Smooth muscle cell of the brain vasculature (primary cell): ENCODE results near the gene IQSEC1.

ENCODE experiments used
- DNase-seq: peaks from one replicate; pipeline ENCODE4 v3.0.0-alpha.2; 2012; ENCODE audit warnings: low read depth, low spot score

IQSEC1 gene

DNA sequence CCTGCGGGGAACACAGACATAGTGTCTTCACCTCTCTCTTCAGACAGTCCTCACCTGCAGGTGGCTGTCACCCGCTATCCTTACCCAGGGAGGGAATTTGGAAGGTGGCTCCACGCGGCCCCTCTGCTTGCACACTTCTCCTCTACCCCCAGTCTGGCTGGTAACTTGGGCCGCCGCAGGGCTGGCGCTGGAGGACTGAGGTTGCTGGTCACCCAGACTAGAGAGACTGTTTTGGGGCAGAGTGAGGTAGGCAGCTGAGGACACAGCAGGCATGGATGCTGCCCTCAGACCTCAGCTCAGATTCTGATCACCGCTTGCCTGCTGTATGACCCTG lies 12.6 kb upstream of the IQSEC1 start:
- no peak for DNase-seq

DNA sequence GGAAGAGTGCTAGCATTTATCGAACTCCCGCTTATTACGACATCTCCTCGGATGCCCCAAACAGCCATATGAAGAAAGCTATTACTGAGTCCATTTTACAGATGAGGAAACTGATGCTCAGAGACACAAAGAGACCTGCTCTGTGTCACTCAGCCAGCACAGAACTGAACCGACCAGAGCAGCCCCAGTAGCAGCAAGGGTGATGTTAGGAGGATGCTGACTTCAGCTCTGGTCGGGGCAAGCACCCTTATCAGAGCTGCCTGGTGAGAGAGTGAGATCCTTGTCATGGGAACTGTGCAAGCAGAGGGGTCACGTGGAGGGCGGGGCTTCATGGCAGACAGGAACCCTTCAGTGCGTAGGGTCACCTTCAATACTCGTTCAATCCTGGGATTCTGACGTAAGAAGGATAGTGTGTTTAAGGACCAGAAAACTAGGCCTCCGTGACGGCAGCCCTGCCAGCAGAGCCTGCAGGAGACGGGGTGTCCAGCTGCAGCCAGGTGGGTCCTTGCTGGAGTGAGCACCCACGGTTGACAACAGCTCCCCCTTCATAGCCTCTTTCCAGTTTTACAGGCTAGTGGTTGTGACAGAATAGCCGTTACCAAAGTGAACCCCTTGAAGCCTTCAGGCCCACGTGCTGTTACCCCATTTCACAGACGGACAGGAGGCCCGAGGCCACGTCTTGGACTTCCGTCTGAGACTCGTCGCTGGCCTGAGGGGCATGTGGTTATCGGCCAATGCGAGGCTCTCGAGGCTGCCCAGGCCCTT lies 12.0 kb upstream of the IQSEC1 start:
- no peak for DNase-seq

DNA sequence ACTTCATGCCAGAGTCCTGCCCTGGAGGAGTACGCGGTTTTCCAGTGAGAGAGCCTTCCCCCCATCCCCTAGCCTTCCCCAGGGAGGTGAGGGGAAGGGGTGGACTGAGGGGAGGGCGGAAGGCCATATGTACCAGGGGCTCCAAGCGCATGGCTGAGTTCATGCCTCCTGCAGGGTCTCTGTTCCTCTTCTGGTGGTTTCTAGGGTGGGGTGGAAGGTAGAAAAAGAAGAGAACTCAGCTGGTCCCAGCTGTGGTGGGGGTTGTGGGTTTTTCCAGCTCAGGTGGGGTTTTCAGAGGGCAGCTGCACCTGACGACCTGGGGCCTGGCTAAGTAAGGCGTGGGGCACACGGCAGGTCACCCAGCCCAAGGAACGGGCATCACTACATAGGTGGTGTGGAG lies 10.7 kb upstream of the IQSEC1 start:
- DNase-seq: no peak

DNA sequence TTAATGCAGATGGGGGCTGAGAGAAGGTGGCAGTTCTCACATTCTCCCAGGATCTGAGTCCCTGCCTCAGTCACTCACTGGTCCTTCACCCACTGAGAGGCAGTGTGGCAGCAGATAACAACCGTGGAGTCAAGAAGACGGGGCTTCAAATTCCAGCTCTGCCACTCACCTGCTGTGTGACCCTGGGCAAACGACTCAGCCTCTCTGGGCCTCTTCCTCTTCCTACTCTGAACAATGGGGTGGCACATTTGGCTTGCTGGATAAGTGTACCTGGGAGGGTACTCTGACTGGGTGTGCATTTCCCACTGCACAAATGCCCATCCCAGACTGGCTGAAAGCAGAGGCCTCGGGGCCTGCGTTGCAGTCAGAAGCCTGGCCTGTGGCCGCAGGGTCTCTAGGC lies 10.0 kb upstream of the IQSEC1 start:
- no peak for DNase-seq

DNA sequence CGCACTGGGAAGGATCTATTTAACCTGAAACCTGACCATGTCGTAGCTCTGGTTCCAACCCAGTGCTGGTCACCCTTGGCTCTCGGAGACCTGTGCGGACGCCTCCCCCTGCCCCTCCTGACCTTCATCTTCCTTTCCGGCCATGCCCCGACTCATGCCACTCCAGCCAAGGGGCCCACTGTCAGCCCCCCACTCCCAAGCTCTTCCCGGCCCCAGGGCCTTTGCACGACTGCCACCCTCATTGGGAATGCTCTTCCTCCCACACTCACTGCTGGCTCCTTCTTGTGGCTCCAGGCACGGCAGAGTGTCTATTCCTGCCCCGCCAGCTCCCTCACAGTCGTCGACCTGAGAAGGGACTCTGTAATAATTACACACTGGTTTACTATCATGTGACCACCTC lies 9.4 kb upstream of the IQSEC1 start:
- no peak for DNase-seq

DNA sequence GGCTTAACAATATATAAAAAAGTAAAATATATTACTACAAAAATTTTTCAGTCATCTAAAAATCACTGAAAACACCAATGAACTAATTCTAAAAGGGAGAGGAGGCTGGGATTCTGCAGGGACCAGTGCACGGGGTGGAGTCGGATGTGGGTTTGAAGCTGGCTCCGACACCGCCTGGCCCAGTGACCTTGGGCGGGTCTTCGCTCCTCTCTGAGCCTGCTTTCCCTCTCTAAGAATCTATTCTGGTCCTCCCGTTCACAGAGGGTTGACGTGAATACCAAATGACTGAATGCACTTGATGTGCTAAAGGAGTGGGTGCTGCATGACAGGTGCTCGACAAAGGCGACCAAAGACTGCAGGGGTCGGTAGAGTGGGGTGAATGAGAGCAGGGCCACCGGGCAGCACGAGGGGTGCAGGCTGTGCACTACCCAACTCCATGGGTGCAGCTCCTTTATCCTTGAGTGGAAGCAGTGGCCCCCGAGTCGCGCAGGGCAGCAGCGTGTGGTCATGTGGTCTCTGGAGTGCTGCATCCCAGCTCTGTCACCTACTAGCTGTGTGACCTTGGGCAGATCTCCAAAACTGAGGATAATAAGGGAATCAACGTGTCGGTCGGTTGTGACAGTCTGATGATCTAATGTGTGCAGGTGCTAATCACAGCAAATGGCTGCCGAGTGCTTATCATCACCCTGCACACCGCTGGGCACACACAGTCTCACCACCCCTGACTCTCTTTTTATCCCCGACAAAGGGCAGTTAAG lies 8.6 kb upstream of the IQSEC1 start:
- DNase-seq: no peak

DNA sequence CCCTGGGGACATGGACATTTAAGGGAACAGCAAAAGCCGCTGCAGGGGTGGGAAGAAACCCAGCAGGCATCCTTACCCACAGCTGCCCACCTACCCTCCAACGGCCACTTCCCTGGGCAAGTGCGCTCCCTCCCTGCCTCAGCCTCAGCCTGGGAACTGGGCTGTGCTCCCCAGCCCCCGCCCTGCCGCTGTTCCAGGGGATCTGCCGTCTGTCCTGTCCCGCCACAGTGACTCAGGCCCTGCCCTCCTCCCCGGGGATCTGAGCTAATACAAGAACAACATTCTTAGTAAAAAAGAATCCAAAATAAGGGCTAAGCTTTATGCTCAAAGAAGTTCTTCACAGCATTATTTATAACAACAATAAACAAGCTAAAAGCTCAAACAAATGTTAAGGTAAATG lies 7.4 kb upstream of the IQSEC1 start:
- no peak for DNase-seq

DNA sequence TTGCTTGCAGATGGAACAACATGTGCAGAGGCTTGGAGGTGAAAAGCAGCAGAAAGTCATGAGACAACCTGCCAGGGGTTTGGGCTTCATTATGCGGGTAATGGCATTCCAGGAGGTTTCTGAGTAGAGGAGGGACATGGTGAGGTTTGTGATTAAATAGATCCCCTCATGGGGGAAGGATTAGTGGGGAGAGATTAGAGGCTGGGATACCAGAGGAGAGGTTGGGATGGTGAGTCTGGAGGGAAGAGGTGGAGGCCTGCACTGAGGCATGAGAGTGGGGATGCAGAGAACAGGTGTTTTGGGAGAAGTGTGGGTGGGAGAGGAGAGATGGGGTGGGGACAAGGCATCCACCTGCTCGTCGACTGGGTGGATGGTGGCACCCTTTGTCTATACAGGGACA lies 6.8 kb upstream of the IQSEC1 start:
- no peak for DNase-seq

DNA sequence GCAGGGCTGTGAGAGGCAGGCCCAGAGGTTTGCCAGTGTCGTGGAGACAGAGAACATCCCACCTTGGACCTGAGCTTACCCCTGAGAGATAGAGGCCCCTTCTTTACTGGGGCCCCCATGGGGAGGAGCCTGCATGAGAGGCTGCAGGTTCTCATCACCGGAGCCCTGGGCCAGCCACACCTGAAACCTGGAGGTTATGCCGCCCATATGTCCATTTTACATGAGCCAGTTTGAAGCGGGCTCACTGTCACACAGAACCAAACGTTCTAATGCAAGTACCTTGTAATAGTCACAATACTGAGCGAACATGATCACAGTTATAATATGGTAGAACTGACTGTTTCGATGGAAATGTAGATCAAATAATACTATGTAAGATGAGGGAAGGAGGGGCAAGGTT lies 6.3 kb upstream of the IQSEC1 start:
- no peak for DNase-seq

DNA sequence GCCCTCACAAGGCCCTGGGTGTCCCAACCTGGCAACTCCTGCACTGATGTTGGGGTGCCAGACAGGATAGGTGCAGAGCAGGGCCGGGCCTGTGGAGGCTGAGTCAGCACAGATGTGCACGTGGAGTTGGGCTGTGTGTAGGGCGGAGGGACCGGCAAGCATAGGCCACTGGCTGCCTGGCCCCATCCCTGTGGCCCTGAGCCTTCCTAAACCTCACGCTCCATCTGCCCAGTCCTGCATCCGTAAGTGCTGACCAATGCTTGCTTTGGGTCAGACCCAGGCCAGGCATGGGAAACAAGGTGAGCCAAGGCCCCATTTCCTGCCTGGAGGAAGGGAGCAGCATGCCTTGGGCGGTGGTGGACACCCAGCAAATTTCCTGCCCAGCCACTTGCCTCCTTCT lies 5.8 kb upstream of the IQSEC1 start:
- no peak for DNase-seq

DNA sequence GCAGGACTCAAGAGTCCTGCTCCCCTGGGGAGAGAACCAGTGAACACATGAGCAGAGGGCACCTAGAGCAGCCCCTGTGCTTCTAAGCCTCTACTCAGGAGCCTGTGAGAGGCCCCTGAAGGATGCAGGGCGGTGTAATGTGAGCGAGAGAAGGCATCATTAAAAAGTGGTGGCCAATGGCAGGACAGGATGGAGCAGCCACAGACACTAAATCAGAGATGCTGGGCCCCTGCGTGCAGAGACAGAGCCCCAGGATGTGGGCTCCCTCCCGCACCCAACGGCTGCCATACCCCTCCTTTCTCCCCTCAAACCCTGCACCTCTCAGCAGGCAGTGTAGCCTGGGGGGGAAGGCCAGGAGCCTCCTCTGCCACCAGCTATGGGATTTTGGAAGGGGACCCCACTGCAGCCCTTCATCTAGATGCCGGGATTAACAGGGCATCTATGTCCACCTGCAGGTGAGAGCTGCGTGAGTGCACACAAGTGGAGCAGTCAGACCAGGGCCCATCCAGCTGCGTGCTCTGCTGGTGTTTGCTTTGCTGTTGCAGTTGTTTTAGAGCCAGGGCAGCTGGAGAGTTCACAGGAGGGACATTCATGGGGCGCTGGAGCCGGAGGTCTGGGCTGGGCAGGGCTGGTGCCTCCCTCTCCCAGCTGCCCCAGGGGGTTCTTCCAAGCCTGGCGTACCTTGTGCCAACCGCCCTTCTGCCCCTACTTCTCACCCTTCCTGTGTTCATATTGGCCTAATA lies 5.1 kb upstream of the IQSEC1 start:
- no peak for DNase-seq

DNA sequence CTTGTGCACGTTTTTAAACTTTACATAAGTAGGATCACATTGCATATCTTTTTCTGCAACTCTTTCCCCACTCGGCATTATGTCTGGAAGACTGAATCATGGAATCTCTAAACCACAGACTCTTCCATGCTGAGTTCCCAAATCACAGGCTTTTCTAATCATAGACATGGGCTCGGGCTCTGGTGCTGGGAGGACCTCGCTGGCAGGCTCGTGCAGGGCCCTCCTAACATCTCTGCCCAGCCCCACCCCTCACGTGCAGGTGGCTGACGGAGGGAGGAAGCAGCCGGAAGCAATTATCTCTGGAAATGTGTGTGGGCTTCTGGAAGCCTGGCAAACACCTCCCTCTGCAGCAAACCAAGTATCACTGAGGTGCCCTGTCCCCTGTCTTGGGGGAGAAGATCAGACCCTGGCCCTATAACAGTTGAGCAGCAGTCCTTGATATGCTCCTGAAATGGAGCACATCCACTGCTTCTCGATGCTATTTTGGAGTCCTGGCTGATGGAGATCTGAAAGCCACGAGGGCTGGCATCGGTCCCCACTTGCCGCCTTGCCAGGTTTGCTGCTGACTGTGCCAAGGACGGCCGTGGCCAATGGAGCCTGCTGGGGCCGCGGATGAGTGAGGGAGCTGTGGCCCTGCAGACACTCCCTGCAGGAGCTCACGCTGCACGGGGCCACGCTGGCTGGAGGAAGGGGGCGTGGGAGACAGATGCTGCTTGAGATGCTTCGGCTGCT lies 4.4 kb upstream of the IQSEC1 start:
- DNase-seq: no peak

DNA sequence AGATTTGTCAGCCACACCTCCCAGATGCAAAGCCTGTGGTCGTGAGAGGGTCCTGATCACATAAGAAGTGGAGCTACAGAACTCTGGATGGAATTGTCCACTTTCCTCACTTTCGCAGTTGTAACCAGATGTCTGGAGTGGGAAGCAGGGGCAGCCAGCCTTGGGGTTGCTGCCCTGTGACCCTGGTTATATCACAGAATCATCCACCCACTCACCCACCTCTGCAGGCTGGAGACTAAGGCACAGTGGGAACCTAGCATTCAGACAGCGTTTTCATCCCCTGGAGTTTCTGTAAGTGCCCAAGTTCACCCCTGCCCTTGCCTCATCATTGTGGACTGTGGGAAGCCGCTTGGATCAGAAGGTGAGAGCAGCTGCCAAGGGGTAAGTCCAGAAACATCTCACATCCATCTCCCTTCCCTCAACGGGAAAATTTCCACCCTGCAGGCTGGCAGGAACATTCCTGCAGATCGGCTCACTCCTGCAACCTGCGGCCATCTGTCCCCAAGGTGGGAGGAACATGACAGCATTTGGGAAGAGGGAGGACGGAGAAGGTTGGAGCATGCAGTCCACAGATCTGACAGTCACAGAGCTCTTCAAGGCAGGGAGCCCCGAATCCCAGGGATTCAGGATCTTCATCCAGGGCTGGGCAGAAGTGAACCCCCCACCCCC lies 2.9 kb upstream of the IQSEC1 start:
- no peak for DNase-seq

DNA sequence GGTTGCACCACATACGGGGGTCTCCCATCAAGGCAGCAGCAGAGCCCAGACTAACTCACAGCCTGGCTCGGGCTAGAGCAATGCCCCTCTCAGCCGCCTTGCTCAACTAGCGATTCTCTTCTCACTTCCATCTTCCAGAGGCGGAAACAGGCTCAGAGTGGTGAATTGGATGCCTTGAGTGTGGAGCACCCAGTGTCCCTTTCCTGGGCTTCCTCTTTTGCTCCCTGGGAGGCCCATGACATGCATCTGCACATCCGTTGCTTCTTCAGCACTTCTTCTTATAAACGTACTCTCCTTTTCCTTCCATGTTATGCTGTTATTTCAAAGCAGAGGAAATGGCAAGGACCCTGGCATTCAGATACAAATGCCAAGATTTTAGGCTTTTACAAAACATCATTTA lies 2.1 kb upstream of the IQSEC1 start:
- DNase-seq: no peak

DNA sequence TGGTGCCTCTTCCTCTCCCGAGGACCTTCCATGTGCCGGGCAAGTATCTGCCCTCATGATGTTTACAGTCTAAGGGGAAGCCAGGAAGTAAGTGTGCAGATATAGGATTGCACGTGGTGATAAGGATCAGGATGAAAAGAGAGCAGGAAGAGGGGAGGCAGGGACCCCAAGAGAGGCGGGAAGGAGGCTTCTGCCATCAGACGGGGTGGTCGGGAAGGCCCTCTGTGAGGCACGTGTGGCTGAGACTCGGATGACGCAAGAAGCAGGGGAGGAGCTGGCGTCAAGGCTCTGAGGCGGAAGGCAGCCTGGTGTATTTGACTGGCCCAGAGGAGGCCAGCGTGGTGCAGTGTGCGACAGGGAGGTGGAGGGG lies 762 bp upstream of the IQSEC1 start:
- no peak for DNase-seq

DNA sequence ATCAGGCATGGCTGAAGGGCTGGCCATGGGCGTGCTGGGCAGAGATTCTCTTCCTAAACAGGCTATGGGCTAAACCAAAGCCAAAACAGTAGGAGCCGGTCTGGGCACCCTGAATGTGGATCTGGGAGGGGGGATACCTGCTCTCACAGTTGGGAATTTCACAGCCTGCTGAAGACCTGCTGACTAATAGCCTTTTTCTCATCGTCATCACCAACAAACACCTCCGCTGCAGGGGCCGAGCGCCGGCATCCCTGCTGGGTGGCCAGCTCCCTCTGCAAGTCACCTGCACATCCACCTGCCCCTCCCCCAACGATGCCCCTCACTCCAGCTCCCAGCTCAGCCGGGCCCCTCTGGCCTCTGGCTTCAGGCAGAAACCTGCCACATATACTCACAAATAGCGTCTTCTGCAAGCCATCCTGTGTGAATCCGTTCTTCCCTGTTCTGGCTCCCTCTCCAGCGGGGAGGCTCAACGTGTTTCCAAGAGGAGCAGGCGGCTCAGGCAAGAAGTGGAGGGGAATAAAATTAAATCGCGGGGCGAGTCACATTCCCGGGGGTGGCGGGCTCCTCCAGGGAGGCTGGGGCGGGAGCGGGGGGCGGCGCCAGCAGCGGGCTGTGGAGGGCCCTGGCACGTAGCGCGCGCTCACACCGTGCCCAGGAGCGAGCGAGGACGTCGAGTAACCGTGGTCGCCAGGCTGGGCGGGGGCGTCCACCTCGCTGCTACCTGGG lies 466 bp downstream of the IQSEC1 start:
- no peak for DNase-seq

DNA sequence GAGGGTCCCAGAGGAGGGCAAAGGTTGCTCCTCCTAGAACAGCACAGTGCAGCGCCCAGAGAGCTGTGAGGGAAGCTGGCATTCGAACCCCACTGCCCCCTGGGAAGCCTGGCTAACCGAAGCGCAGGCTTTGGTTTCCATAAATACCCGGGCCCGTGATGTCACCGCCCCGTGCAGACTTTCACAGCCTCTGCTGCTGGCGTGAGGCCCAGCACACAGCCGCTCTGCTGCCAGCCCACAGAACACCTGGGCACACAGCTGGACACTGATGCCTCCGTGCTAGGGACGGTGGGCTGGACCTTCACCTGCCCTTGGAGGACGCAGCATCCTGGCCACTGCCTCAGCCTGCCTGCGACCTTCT lies 1.0 kb downstream of the IQSEC1 start:
- DNase-seq: no peak

DNA sequence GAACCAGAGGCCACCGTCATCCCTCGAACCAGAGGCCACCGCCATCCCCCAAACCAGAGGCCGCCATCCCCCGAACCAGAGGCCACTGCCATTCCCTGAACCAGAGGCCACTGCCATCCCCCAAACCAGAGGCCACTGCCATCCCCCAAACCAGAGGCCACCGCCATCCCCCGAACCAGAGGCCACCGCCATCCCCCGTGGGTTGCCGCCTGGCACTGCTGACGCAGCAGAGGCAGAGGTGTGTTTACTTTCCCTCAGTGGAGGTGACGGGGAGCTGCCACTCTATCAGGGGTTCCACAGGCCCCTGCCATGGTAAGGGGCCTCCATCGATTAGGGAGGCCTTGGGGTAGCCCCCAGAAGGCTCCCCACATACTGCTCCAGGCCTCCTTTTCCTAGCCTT lies 1.5 kb downstream of the IQSEC1 start:
- DNase-seq: no peak

DNA sequence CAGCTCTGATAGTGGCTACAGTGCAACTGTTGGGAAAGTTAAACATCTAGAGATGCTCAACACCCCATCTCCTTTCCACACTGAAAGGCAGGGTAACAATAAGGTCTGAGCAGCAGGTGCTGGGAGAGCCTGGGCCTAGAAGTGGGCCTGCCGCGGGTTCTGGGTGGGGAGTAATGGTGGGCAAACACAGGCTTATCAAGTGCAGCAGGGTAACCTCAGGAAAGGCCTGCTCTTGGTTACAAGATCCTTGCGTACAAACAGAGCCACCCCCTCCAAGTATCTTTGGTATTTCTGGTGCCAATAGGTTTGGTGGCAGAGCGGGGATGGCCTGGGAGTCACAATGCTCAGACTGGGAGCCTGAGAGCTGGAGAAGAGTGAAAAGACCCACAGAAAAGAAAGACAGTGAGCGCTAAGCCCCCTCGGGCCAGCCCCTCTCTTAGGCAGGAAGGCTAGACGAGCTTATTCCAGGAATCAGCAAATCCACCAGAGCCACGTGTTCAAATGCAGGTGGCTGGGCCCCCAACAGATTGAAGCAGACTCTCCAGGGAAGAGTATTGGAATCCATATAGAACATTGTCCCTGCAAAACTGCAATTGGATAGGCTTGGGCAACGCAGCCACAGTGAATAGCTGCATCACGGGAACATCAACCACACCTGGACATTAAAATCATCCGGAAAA lies 2.7 kb downstream of the IQSEC1 start:
- DNase-seq: no peak

DNA sequence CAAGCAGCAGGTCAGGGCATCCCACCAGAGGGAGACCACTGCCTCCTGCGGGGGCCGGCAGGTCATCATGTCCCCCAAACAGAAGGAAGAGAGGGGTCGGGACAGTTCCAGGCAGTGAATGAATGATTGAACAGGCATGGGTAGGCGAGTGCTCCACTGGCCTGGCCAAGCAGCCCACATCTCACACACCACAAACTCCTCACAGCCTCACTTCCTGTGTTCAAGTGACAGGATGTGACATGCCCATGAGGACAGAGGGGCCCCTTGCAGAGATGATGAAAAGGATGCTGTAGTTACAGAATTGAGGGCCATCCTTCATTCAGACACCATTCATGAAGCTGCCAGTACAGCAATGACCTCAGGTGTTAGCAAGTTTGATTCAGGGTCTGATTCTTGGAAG lies 3.7 kb downstream of the IQSEC1 start:
- no peak for DNase-seq
